Stomach (tissue), 9 donors: ENCODE measurements around the gene COL23A1. TPM values are rescaled to one million over a fixed set of nuclear protein-coding genes. Genes with fewer than 3 reads are reported as not detected.

Experiments used
- DNase-seq, 2 donors: peaks; one replicate each; pipeline versions ENCODE4 v3.0.0 to v3.0.0-alpha.2; 2013 to 2019
- H3K27ac ChIP-seq, 5 donors: fragments of 200-600 bp in 4 of 5; sonication (generic) in 4 of 5; one replicate each; pipeline ENCODE4 v1.5.1; 2013 to 2019; ENCODE audit warnings: mild to moderate bottlenecking in 1 of 5, moderate library complexity in 1 of 5
- H3K27me3 ChIP-seq, 3 donors: fragments of 200-600 bp; sonication (generic); one replicate each; pipeline ENCODE4 v1.5.1; 2017 to 2019; ENCODE audit warnings: mixed run types in 1 of 3
- H3K36me3 ChIP-seq, 4 donors: fragments of 200-600 bp; sonication (generic); 1 replicate in 3 of 4; 2 replicates in 1 of 4; pipeline ENCODE4 v1.5.1; 2016 to 2019
- H3K4me1 ChIP-seq, 4 donors: fragments of 200-600 bp; sonication (generic); one replicate each; pipeline ENCODE4 v1.5.1; 2016 to 2019
- H3K4me3 ChIP-seq, 4 donors: fragments of 200-600 bp; sonication (generic) in 3 of 4; one replicate each; pipeline ENCODE4 v1.5.1; 2016 to 2019; ENCODE audit warnings: mild to moderate bottlenecking in 1 of 4
- H3K9me3 ChIP-seq, 4 donors: fragments of 200-600 bp; sonication (generic); one replicate each; pipeline ENCODE4 v1.5.1; 2016 to 2019
- CTCF ChIP-seq, 7 experiments: fragments of 450-650 bp in 4 of 7; fragments of 200-600 bp in 3 of 7; sonication (generic) in 3 of 7; IDR thresholded peaks; one replicate each; pipeline ENCODE4 v1.5.1; 2016 to 2019; ENCODE audit warnings: antibody characterized with exemption in 7 of 7, control low read depth in 2 of 7, mild to moderate bottlenecking in 1 of 7
- EP300 ChIP-seq: sonication (generic); formaldehyde crosslinking; IDR thresholded peaks from one replicate; pipeline ENCODE4 v1.6.1; 2017; ENCODE audit warnings: antibody characterized with exemption
- POLR2A ChIP-seq, 4 donors: fragments of 450-650 bp; IDR thresholded peaks; one replicate each; pipeline ENCODE4 v1.6.1; 2016; ENCODE audit warnings: antibody characterized with exemption in 4 of 4, control low read depth in 2 of 4, mild to moderate bottlenecking in 1 of 4, moderate library complexity in 1 of 4
- POLR2AphosphoS5 ChIP-seq, 3 donors: sonication (generic); formaldehyde crosslinking; IDR thresholded peaks; one replicate each; pipeline ENCODE4 v1.6.1; 2016; ENCODE audit warnings: antibody characterized with exemption in 3 of 3
- WGBS, 5 donors: extraction: QIAGEN DNeasy Blood & Tissue Kit in 3 of 5; methylation state at CpG; one replicate each; pipeline versions ENCODE4 v1.1.5 to v1.1.7; 2013 to 2018; 5-methylcytosine and 5-hydroxymethylcytosine counted together
- intact Hi-C: fragments of 100-400 bp; cut with DNase I; formaldehyde crosslinking; loops from one replicate; pipeline ENCODE4 v1.15.1; 2023; ENCODE audit warnings: low total_unique reads
- polyA plus RNA-seq, 3 donors: library from polyadenylated mRNA; stranded (reverse); fragments of 200-250 nt; gene quantifications; one replicate each; pipeline ENCODE4 v1.2.3, GENCODE V29; 2013
- total RNA-seq, 5 donors: library from RNA; depleted of rRNA; stranded (reverse); fragments of >200 nt; gene quantifications; one replicate each; pipeline versions ENCODE4 v1.1.0 to v1.2.3, GENCODE V29; 2014 to 2016
- donor health status: healthy with polysubstance abuse.
- donor health status: Bipolar disorder and iron deficiency.
- donor health status: healthy.

The COL23A1 gene
- total and polyA plus RNA-seq, 8 donors = under 0.01 to 7.0 (median 1.4) TPM

- Histone ChIP-seq H3K27ac (no peak overlapping the region), H3K27me3 (peaks cover 0 to 6% (median 0%) of the 10 kb centered on the region in 3 donors), H3K9me3 (no peaks in the 10 kb centered on the region), H3K4me1 (peaks cover 0 to 4% (median 3%) of the 10 kb centered on the region in 4 donors), H3K4me3 (no peak overlapping the region), H3K36me3 (no peaks in the 10 kb centered on the region)
- TF ChIP-seq POLR2A (IDR thresholded peaks at IDR 0.05) (no peak), CTCF (IDR thresholded peaks at IDR 0.05) (no peak), POLR2AphosphoS5 (IDR thresholded peaks at IDR 0.05) (no peak)
- WGBS, 5 donors = 79 to 87% (median 86%) methylated on average over 30 of the region's 30 CpGs
- DNase-seq = no peak
- intact Hi-C loops = no loop called here
Observed at GRCh38 chr5:178307267-178308045, 282.7 kb downstream of the COL23A1 start.

GRCh38 chr5:178306430-178307225, 283.6 kb downstream of the COL23A1 start:
- intact Hi-C loops = no loop called here
- Histone ChIP-seq H3K27ac (no peak overlapping the region), H3K4me1 (no peaks in the 10 kb centered on the region), H3K36me3 (no peaks in the 10 kb centered on the region), H3K4me3 (no peak overlapping the region), H3K27me3 (peaks cover 0 to 6% (median 0%) of the 10 kb centered on the region in 3 donors), H3K9me3 (no peaks in the 10 kb centered on the region)
- WGBS, 5 donors = 76 to 84% (median 82%) methylated on average over 18 to 23 of the region's 23 CpGs
- no peak for DNase-seq
- TF ChIP-seq POLR2A (IDR thresholded peaks at IDR 0.05) (no peak), POLR2AphosphoS5 (IDR thresholded peaks at IDR 0.05) (no peak), CTCF (IDR thresholded peaks at IDR 0.05) (no peak), EP300 (no peak)

- DNase-seq = no peak
- intact Hi-C loops = no loop called here
- TF ChIP-seq POLR2AphosphoS5 (IDR thresholded peaks at IDR 0.05) = no peak
- no peak for TF ChIP-seq CTCF (IDR thresholded peaks at IDR 0.05)
- no peak for TF ChIP-seq POLR2A (IDR thresholded peaks at IDR 0.05)
- no peak for TF ChIP-seq EP300
- Histone ChIP-seq H3K4me3 (no peak overlapping the region), H3K27me3 (peaks cover 0 to 6% (median 0%) of the 10 kb centered on the region in 3 donors), H3K36me3 (no peaks in the 10 kb centered on the region), H3K27ac (no peak overlapping the region), H3K4me1 (no peaks in the 10 kb centered on the region), H3K9me3 (no peaks in the 10 kb centered on the region)
- 81 to 88% (median 88%) methylated on average over 15 of the region's 15 CpGs for WGBS, 5 donors
Observed at GRCh38 chr5:178305801-178306200, 284.4 kb downstream of the COL23A1 start.

GRCh38 chr5:178304761-178305645, 285.2 kb downstream of the COL23A1 start:
- no peak for DNase-seq
- no peak for TF ChIP-seq POLR2A (IDR thresholded peaks at IDR 0.05)
- TF ChIP-seq CTCF (IDR thresholded peaks at IDR 0.05) = no peak
- no peak for TF ChIP-seq EP300
- no peak for TF ChIP-seq POLR2AphosphoS5 (IDR thresholded peaks at IDR 0.05)
- Histone ChIP-seq H3K4me1 (no peaks in the 10 kb centered on the region), H3K4me3 (no peak overlapping the region), H3K36me3 (no peaks in the 10 kb centered on the region), H3K9me3 (no peaks in the 10 kb centered on the region), H3K27me3 (peaks cover 0 to 6% (median 0%) of the 10 kb centered on the region in 3 donors), H3K27ac (no peak overlapping the region)
- 83 to 88% (median 86%) methylated on average over 15 to 17 of the region's 17 CpGs for WGBS, 5 donors
- intact Hi-C loops = no loop called here
